ENCODE results near the gene TSC22D4.
A peak's percentile ranks its signal among the peaks of the same experiment; 100 is the strongest.
"Not testable (repeated sequence)": the region's sequence is repeated elsewhere in the genome, so short reads cannot be mapped to it uniquely, and the experiment has no call there.

The TSC22D4 gene

GRCh38 chr7:100446040-100446439 lies 33.0 kb downstream of the TSC22D4 start:
- H3K4me3 ChIP-seq (ENCODE audit: low read depth, low read length) = no peak overlapping the region

GRCh38 chr7:100444311-100445278 lies 34.4 kb downstream of the TSC22D4 start:
- no peak overlapping the region for H3K4me3 ChIP-seq (ENCODE audit: low read depth, low read length)

- no peak overlapping the region for H3K4me3 ChIP-seq (ENCODE audit: low read depth, low read length)
Measured at GRCh38 chr7:100443096-100443840, 35.7 kb downstream of the TSC22D4 start.

GRCh38 chr7:100441641-100442535 lies 37.1 kb downstream of the TSC22D4 start:
- H3K4me3 ChIP-seq (ENCODE audit: low read depth, low read length) = no peak overlapping the region

- H3K4me3 ChIP-seq (ENCODE audit: low read depth, low read length) = not testable (repeated sequence)
Measured at GRCh38 chr7:100439244-100439643, 39.8 kb downstream of the TSC22D4 start.

- not testable (repeated sequence) for H3K4me3 ChIP-seq (ENCODE audit: low read depth, low read length)
Measured at GRCh38 chr7:100438731-100439130, 40.3 kb downstream of the TSC22D4 start.

- no peak overlapping the region for H3K4me3 ChIP-seq (ENCODE audit: low read depth, low read length)
Measured at GRCh38 chr7:100438172-100438571, 40.8 kb downstream of the TSC22D4 start.

- H3K4me3 ChIP-seq (ENCODE audit: low read depth, low read length) = no peak overlapping the region
Measured at GRCh38 chr7:100437150-100438100, 41.6 kb downstream of the TSC22D4 start.

- H3K4me3 ChIP-seq (ENCODE audit: low read depth, low read length) = peak overlapping the region; percentile 74
Measured at GRCh38 chr7:100435401-100436304, 43.4 kb downstream of the TSC22D4 start.

GRCh38 chr7:100434297-100435144 lies 44.5 kb downstream of the TSC22D4 start:
- peak overlapping the region; percentile 74 for H3K4me3 ChIP-seq (ENCODE audit: low read depth, low read length)

GRCh38 chr7:100433592-100434296 lies 45.3 kb downstream of the TSC22D4 start:
- no peak overlapping the region for H3K4me3 ChIP-seq (ENCODE audit: low read depth, low read length)

- H3K4me3 ChIP-seq (ENCODE audit: low read depth, low read length) = no peak overlapping the region
Measured at GRCh38 chr7:100433276-100433591, 45.8 kb downstream of the TSC22D4 start.

GRCh38 chr7:100432621-100433275 lies 46.3 kb downstream of the TSC22D4 start:
- H3K4me3 ChIP-seq (ENCODE audit: low read depth, low read length) = no peak overlapping the region

- no peak overlapping the region for H3K4me3 ChIP-seq (ENCODE audit: low read depth, low read length)
Measured at GRCh38 chr7:100432053-100432452, 47.0 kb downstream of the TSC22D4 start.

- no peak overlapping the region for H3K4me3 ChIP-seq (ENCODE audit: low read depth, low read length)
Measured at GRCh38 chr7:100431286-100431735, 47.7 kb downstream of the TSC22D4 start.

GRCh38 chr7:100430493-100431285 lies 48.3 kb downstream of the TSC22D4 start:
- peak overlapping the region; percentile 68 for H3K4me3 ChIP-seq (ENCODE audit: low read depth, low read length)

All from iPS-11a (cell line).